Osteoblast (primary cell): ENCODE data around the gene KLK7. TPM values are rescaled to one million over a fixed set of nuclear protein-coding genes. Genes with fewer than 3 reads are reported as not detected.

Experiments used
- DNase-seq: peaks from one replicate; pipeline ENCODE4 v3.0.0; 2011; ENCODE audit warnings: low spot score, mixed read lengths; ENCODE audit not compliant: insufficient read length; ENCODE audit errors: missing footprints
- H2AFZ ChIP-seq: 2 replicates; pipeline ENCODE4 v1.6.0; 2011; ENCODE audit warnings: mild to moderate bottlenecking, low read length
- H3K27ac ChIP-seq: 2 replicates; pipeline ENCODE4 v1.5.1; 2011; ENCODE audit warnings: mild to moderate bottlenecking, low read depth, low read length, moderate library complexity
- H3K27me3 ChIP-seq: 2 replicates; pipeline ENCODE4 v1.6.0; 2012; ENCODE audit warnings: mild to moderate bottlenecking, control low read depth, inconsistent platforms, low read length, moderate library complexity; ENCODE audit not compliant: insufficient read depth
- H3K36me3 ChIP-seq: 2 replicates; pipeline ENCODE4 v1.5.1; 2011; ENCODE audit warnings: mild to moderate bottlenecking, low read length, control low read depth, moderate library complexity; ENCODE audit not compliant: insufficient read depth
- H3K4me1 ChIP-seq: 2 replicates; pipeline ENCODE4 v1.5.1; 2011; ENCODE audit warnings: mild to moderate bottlenecking, low read length, control low read depth, moderate library complexity; ENCODE audit not compliant: insufficient read depth
- H3K4me2 ChIP-seq: 2 replicates; pipeline ENCODE4 v1.6.0; 2011; ENCODE audit warnings: mild to moderate bottlenecking, low read length; ENCODE audit not compliant: insufficient read depth
- H3K4me3 ChIP-seq: fragments of 200-600 bp; sonication (generic); 3 replicates; pipeline ENCODE4 v1.5.1; 2012; ENCODE audit warnings: mild to moderate bottlenecking, low read length, inconsistent platforms; ENCODE audit not compliant: insufficient read depth
- H3K79me2 ChIP-seq: 2 replicates; pipeline ENCODE4 v1.6.0; 2012; ENCODE audit warnings: mild to moderate bottlenecking, low read length, control low read depth, inconsistent platforms; ENCODE audit not compliant: insufficient read depth
- H3K9me3 ChIP-seq: 2 replicates; pipeline ENCODE4 v1.5.1; 2011; ENCODE audit warnings: low read depth, low read length, control low read depth
- H4K20me1 ChIP-seq: 2 replicates; pipeline ENCODE4 v1.6.0; 2012; ENCODE audit warnings: mild to moderate bottlenecking, low read length, control low read depth; ENCODE audit not compliant: insufficient read depth
- total RNA-seq: library from RNA; depleted of rRNA; stranded (reverse); fragments of >200 nt; gene quantifications from 2 replicates; pipeline ENCODE4 v1.2.3, GENCODE V29; 2012
- TF ChIP-seq, protein P1 (sequence below): IDR thresholded peaks from 2 replicates; pipeline ENCODE4 v1.5.1; 2011; ENCODE audit warnings: mild to moderate bottlenecking, low read depth, low read length, moderate library complexity; ENCODE audit errors: extremely low read depth

KLK7 gene
- total RNA-seq, 1 donor: not detected

DNA sequence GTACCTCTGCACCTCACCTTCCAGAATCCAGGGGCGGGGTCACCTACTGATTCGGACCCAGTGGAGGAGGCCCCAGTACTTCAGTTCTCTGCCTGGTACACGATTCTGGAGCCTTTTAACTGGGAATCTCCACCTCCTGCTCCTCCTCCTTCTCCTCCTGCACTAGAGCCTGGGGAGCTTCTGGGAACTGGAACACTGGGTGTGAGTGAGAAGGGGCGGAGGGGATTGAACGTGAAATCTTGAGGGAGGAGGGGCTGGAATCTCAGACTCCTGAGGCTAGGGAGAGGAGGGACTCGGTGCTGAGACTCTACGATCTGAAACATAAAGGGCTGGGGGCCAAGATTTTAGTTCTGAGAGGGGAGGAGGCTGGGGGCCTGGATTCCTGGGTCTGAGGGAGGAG is 17.8 kb upstream of the KLK7 start, which contains the start of gene KLK8:
KLK8 (minus strand) TSS at position 90 of the 400 bp plus-strand sequence. CDS start 437 bp downstream, outside the sequence.
- peak; percentile 43 for DNase-seq
- H3K4me1 ChIP-seq: no peaks in the 10 kb centered on the region
- no peak within 1 kb of the TSS for H3K27ac ChIP-seq
- no peaks in the 10 kb centered on the region for H4K20me1 ChIP-seq
- no peak within 1 kb of the TSS for H3K4me3 ChIP-seq
- no peaks in the 10 kb centered on the region for H3K36me3 ChIP-seq
- H3K27me3 ChIP-seq: no peaks in the 10 kb centered on the region
- H3K4me2 ChIP-seq: no peak within 1 kb of the TSS
- H2AFZ ChIP-seq: no peak within 1 kb of the TSS
- TF ChIP-seq, protein P1, sequence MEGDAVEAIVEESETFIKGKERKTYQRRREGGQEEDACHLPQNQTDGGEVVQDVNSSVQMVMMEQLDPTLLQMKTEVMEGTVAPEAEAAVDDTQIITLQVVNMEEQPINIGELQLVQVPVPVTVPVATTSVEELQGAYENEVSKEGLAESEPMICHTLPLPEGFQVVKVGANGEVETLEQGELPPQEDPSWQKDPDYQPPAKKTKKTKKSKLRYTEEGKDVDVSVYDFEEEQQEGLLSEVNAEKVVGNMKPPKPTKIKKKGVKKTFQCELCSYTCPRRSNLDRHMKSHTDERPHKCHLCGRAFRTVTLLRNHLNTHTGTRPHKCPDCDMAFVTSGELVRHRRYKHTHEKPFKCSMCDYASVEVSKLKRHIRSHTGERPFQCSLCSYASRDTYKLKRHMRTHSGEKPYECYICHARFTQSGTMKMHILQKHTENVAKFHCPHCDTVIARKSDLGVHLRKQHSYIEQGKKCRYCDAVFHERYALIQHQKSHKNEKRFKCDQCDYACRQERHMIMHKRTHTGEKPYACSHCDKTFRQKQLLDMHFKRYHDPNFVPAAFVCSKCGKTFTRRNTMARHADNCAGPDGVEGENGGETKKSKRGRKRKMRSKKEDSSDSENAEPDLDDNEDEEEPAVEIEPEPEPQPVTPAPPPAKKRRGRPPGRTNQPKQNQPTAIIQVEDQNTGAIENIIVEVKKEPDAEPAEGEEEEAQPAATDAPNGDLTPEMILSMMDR: no peak
- H3K79me2 ChIP-seq: no peaks in the 10 kb centered on the region
- H3K9me3 ChIP-seq: no peaks in the 10 kb centered on the region

DNA sequence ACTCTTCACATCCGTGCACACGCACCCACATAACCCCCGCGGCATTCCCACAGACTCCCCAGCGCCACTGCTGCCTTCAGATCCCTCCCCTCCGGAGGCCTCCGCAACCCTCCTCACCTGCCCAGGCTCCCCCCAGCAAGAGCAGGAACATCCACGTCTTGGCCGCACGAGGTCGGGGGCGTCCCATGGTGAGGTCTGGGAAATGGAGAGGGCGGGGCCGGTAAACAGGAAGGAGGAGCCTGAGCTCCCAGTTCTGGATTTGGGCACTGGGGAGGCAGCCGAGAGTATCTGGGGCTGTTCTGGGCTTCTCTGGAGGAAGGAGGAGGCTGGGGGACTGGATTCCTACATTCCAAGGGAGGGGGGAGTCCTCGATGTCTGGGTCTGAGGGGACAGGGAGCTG is 17.3 kb upstream of the KLK7 start:
- H4K20me1 ChIP-seq: no peaks in the 10 kb centered on the region
- H3K79me2 ChIP-seq: no peaks in the 10 kb centered on the region
- no peaks in the 10 kb centered on the region for H3K4me1 ChIP-seq
- no peak overlapping the region for H3K4me2 ChIP-seq
- no peak overlapping the region for H2AFZ ChIP-seq
- H3K9me3 ChIP-seq: no peaks in the 10 kb centered on the region
- H3K36me3 ChIP-seq: no peaks in the 10 kb centered on the region
- H3K27ac ChIP-seq: no peak overlapping the region
- no peak for DNase-seq
- TF ChIP-seq, protein P1: no peak
- no peak overlapping the region for H3K4me3 ChIP-seq
- H3K27me3 ChIP-seq: no peaks in the 10 kb centered on the region

DNA sequence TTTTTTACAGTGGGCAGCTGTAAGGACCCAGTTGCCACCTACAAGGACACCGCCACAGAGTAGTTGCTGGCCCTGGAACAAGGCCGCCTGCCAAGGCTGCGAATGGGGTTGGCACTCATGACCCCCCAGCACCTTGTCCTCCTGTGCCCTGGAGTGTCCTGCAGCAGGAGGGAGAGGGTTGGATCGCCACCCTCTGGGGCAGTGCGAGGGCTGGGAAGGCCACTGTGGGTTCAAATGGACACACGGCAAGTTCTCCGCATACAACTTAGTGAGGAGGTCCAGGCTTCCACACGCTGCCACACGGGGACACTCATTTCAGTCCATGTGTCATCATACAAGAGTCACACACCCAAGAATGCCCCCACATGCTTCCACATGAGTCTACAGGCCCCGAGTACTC is 16.7 kb upstream of the KLK7 start:
- no peaks in the 10 kb centered on the region for H3K9me3 ChIP-seq
- no peaks in the 10 kb centered on the region for H3K79me2 ChIP-seq
- TF ChIP-seq, protein P1: no peak
- no peak for DNase-seq
- no peak overlapping the region for H3K4me2 ChIP-seq
- H3K4me3 ChIP-seq: no peak overlapping the region
- H3K36me3 ChIP-seq: no peaks in the 10 kb centered on the region
- H4K20me1 ChIP-seq: no peaks in the 10 kb centered on the region
- no peaks in the 10 kb centered on the region for H3K27me3 ChIP-seq
- no peaks in the 10 kb centered on the region for H3K4me1 ChIP-seq
- H2AFZ ChIP-seq: no peak overlapping the region
- no peak overlapping the region for H3K27ac ChIP-seq

DNA sequence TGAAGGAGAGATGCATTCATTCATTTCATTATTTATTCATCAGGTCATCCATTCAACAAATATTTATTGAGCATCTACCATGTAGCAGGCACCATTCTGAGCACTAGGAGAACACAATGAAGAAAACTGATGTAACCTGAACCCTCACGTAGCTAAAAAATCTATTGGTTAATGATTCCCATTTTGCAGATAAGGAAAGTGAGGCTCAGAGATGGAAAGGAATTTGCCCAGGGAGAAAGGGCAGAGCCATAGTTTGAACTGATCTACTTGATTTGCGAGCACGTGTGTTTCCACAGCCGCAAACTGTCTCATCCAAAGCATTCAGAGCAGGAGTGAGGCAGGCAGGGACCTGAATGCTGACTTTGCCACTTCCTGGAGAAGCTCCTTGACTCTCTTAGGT is 15.0 kb upstream of the KLK7 start:
- no peak overlapping the region for H2AFZ ChIP-seq
- no peaks in the 10 kb centered on the region for H3K27me3 ChIP-seq
- H3K79me2 ChIP-seq: no peaks in the 10 kb centered on the region
- TF ChIP-seq, protein P1: no peak
- no peaks in the 10 kb centered on the region for H4K20me1 ChIP-seq
- H3K4me2 ChIP-seq: no peak overlapping the region
- no peaks in the 10 kb centered on the region for H3K9me3 ChIP-seq
- H3K4me1 ChIP-seq: no peaks in the 10 kb centered on the region
- H3K4me3 ChIP-seq: no peak overlapping the region
- H3K36me3 ChIP-seq: no peaks in the 10 kb centered on the region
- no peak for DNase-seq
- H3K27ac ChIP-seq: no peak overlapping the region
